Smooth muscle cell (in vitro differentiated cells): ENCODE results near the gene RAPGEF3. TPM values are rescaled to one million over a fixed set of nuclear protein-coding genes. Genes with fewer than 3 reads are reported as not detected.

Experiments
- DNase-seq: peaks from one replicate; lab custom pipeline; 2025; ENCODE audit not compliant: unreplicated experiment; lab: John Stamatoyannopoulos, UW
- H2AFZ ChIP-seq: fragments of 200-600 bp; sonication (generic); 2 replicates; pipeline ENCODE4 v1.6.0; 2016; ENCODE audit warnings: antibody characterized with exemption, low read depth, mild to moderate bottlenecking
- H3F3A ChIP-seq: fragments of 200-600 bp; sonication (generic); 2 replicates; pipeline ENCODE4 v1.6.0; 2017; ENCODE audit warnings: antibody characterized with exemption, low read depth
- H3K27ac ChIP-seq: fragments of 200-600 bp; sonication (generic); 2 replicates; pipeline ENCODE4 v1.5.1; 2016; ENCODE audit warnings: low read depth, mild to moderate bottlenecking
- H3K27me3 ChIP-seq: fragments of 200-600 bp; sonication (generic); 2 replicates; pipeline ENCODE4 v1.6.1; 2016; ENCODE audit warnings: low read depth, mild to moderate bottlenecking
- H3K36me3 ChIP-seq: fragments of 200-600 bp; sonication (generic); 2 replicates; pipeline ENCODE4 v1.5.1; 2016; ENCODE audit warnings: low read depth
- H3K4me1 ChIP-seq: fragments of 200-600 bp; sonication (generic); 2 replicates; pipeline ENCODE4 v1.5.1; 2016; ENCODE audit warnings: low read depth
- H3K4me2 ChIP-seq: fragments of 200-600 bp; sonication (generic); 2 replicates; pipeline ENCODE4 v1.6.0; 2016; ENCODE audit warnings: mild to moderate bottlenecking
- H3K4me3 ChIP-seq: fragments of 200-600 bp; sonication (generic); 2 replicates; pipeline ENCODE4 v1.5.1; 2016; ENCODE audit warnings: mild to moderate bottlenecking
- H3K79me2 ChIP-seq: fragments of 200-600 bp; sonication (generic); 2 replicates; pipeline ENCODE4 v1.6.0; 2016; ENCODE audit warnings: low read depth, mild to moderate bottlenecking
- H3K9ac ChIP-seq: fragments of 200-600 bp; sonication (generic); 2 replicates; pipeline ENCODE4 v1.6.0; 2016; ENCODE audit warnings: low read depth
- H3K9me3 ChIP-seq: fragments of 200-600 bp; sonication (generic); replicated peaks from 2 replicates; pipeline ENCODE4 v1.5.1; 2016; ENCODE audit warnings: low read depth
- H4K20me1 ChIP-seq: fragments of 200-600 bp; sonication (generic); 2 replicates; pipeline ENCODE4 v1.6.0; 2016; ENCODE audit warnings: low read depth
- CTCF ChIP-seq: fragments of 200-600 bp; sonication (generic); IDR thresholded peaks from 2 replicates; pipeline ENCODE4 v1.5.1; 2017; ENCODE audit warnings: borderline replicate concordance, mild to moderate bottlenecking, antibody characterized with exemption; ENCODE audit not compliant: insufficient read depth, poor library complexity, severe bottlenecking
- WGBS: methylation state at CpG from one replicate; pipeline ENCODE4 v1.1.7; 2016; ENCODE audit warnings: low lambda C conversion rate; 5-methylcytosine and 5-hydroxymethylcytosine counted together
- polyA plus RNA-seq: library from polyadenylated mRNA; unstranded; fragments of >200 nt; fragmentation: Nextera tagmentation; extraction: Ambion mirVana; gene quantifications from 2 replicates; pipeline ENCODE4 v1.2.1, GENCODE V29; 2016
- total RNA-seq: library from RNA; depleted of rRNA; stranded (reverse); fragments of >200 nt; gene quantifications from 2 replicates; pipeline ENCODE4 v1.2.3, GENCODE V29; 2014

RAPGEF3 gene
- total and polyA plus RNA-seq, 2 experiments from 2014 or later = 1.9 to 5.6 TPM

DNA sequence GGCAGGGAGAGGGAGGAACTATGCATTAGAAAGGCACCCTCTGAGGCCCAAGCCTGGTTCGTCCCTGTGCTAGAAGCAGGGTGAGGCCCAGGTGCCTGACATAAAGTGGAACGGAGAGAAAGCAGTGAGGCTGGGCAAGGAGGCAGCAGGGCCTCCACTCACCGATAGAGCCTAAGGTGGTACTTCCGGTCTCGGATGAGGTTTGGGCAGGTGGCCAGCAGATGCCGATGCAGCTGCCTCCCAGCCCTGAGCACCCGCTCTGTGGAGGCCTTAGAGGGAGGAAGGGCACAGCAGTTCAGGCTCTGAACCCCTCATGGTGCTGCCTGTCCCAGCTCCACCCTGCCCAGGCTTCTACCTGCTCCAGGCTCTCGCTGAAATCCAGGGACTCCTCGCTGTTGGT lies 7.1 kb downstream of the RAPGEF3 start:
- H3K4me2 ChIP-seq = no peak overlapping the region
- H2AFZ ChIP-seq = no peak overlapping the region
- H3K9ac ChIP-seq = no peak overlapping the region
- 97% methylated on average over 9 of the region's 9 CpGs for WGBS
- no peak overlapping the region for H3K4me3 ChIP-seq
- H3K27ac ChIP-seq = no peak overlapping the region
- no peaks in the 10 kb centered on the region for H3K36me3 ChIP-seq
- TF ChIP-seq CTCF = no peak
- H3F3A ChIP-seq = no peaks in the 10 kb centered on the region
- DNase-seq = no peak
- H3K9me3 ChIP-seq = no peaks in the 10 kb centered on the region
- no peaks in the 10 kb centered on the region for H4K20me1 ChIP-seq
- peaks cover 11% of the 10 kb centered on the region for H3K4me1 ChIP-seq
- H3K27me3 ChIP-seq = no peaks in the 10 kb centered on the region
- no peaks in the 10 kb centered on the region for H3K79me2 ChIP-seq

GRCh38 chr12:47750916-47751470 lies 7.7 kb downstream of the RAPGEF3 start:
- no peak overlapping the region for H3K9ac ChIP-seq
- no peak for DNase-seq
- no peaks in the 10 kb centered on the region for H4K20me1 ChIP-seq
- no peaks in the 10 kb centered on the region for H3K27me3 ChIP-seq
- no peaks in the 10 kb centered on the region for H3K9me3 ChIP-seq
- H3F3A ChIP-seq = no peaks in the 10 kb centered on the region
- no peak overlapping the region for H3K27ac ChIP-seq
- H2AFZ ChIP-seq = no peak overlapping the region
- H3K79me2 ChIP-seq = no peaks in the 10 kb centered on the region
- WGBS = 90% methylated on average over 17 of the region's 19 CpGs
- H3K4me2 ChIP-seq = no peak overlapping the region
- H3K36me3 ChIP-seq = no peaks in the 10 kb centered on the region
- no peak overlapping the region for H3K4me3 ChIP-seq
- peaks cover 11% of the 10 kb centered on the region for H3K4me1 ChIP-seq
- TF ChIP-seq CTCF = no peak

- WGBS = 94% methylated on average over 10 of the region's 10 CpGs
- DNase-seq = no peak
- no peaks in the 10 kb centered on the region for H4K20me1 ChIP-seq
- no peaks in the 10 kb centered on the region for H3K79me2 ChIP-seq
- no peak overlapping the region for H2AFZ ChIP-seq
- H3K4me2 ChIP-seq = no peak overlapping the region
- H3K36me3 ChIP-seq = no peaks in the 10 kb centered on the region
- no peaks in the 10 kb centered on the region for H3K27me3 ChIP-seq
- H3K27ac ChIP-seq = no peak overlapping the region
- TF ChIP-seq CTCF = no peak
- H3K9ac ChIP-seq = no peak overlapping the region
- H3K4me1 ChIP-seq = peaks cover 11% of the 10 kb centered on the region
- no peak overlapping the region for H3K4me3 ChIP-seq
- H3K9me3 ChIP-seq = no peaks in the 10 kb centered on the region
- no peaks in the 10 kb centered on the region for H3F3A ChIP-seq
These were observed 8.4 kb downstream of the RAPGEF3 start for GRCh38 chr12:47750229-47750798.

DNA sequence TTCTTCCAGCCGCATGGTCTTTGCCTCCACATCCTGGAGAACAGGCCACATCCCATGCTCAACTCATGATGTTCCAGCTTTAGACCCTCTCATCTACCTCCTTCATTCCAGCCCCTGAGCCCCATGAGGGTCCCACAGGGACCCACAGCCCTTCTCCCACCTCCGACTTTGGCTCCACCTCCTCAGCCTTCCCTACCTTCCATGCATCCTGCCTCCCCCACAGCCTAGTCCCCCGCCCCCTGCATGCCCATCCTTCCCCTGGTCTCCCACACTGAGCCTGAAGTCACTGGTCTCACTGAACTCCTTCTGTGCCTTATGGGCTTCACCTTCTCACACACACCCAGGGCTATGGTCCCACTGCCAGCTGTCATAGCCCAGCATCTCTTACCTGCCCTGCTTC lies 9.8 kb downstream of the RAPGEF3 start:
- Histone ChIP-seq H3K4me1 (peaks cover 8% of the 10 kb centered on the region), H3K4me3 (no peak overlapping the region), H3K4me2 (no peak overlapping the region), H3K79me2 (no peaks in the 10 kb centered on the region), H3K9me3 (no peaks in the 10 kb centered on the region), H3K27ac (no peak overlapping the region), H2AFZ (no peak overlapping the region), H3K9ac (no peak overlapping the region), H3F3A (no peaks in the 10 kb centered on the region), H4K20me1 (no peaks in the 10 kb centered on the region), H3K27me3 (no peaks in the 10 kb centered on the region), H3K36me3 (no peaks in the 10 kb centered on the region)
- 100% methylated on average over 2 of the region's 3 CpGs for WGBS
- DNase-seq = no peak
- no peak for TF ChIP-seq CTCF
